Ectodermal cell (in vitro differentiated cells): ENCODE results near the gene LMNB1.
"Not testable (repeated sequence)": the region's sequence is repeated elsewhere in the genome, so short reads cannot be mapped to it uniquely, and the experiment has no call there.

Source experiments
- H3K27ac ChIP-seq: 2 replicates; pipeline ENCODE4 v1.7.0; 2013; ENCODE audit warnings: mild to moderate bottlenecking, low read depth, low read length; ENCODE audit not compliant: insufficient read depth, poor library complexity, severe bottlenecking
- H3K27me3 ChIP-seq: 2 replicates; pipeline ENCODE4 v1.7.0; 2013; ENCODE audit warnings: mild to moderate bottlenecking, low read length; ENCODE audit not compliant: insufficient read depth, control insufficient read depth, poor library complexity, severe bottlenecking
- H3K36me3 ChIP-seq: one replicate; pipeline ENCODE4 v1.7.0; 2013; ENCODE audit warnings: low read length; ENCODE audit not compliant: control insufficient read depth, insufficient read depth
- H3K4me1 ChIP-seq: one replicate; pipeline ENCODE4 v1.7.0; 2013; ENCODE audit warnings: low read length; ENCODE audit not compliant: control insufficient read depth, insufficient read depth
- H3K4me3 ChIP-seq: 2 replicates; pipeline ENCODE4 v1.7.0; 2013; ENCODE audit warnings: low read depth, low read length, control low read depth; ENCODE audit not compliant: insufficient read depth
- H3K9me3 ChIP-seq: 2 replicates; pipeline ENCODE4 v1.7.0; 2013; ENCODE audit warnings: mild to moderate bottlenecking, low read length, moderate library complexity; ENCODE audit not compliant: control insufficient read depth
- WGBS, 2 experiments: methylation state at CpG; one replicate each; pipeline ENCODE4 v1.1.7; 2013; ENCODE audit warnings: missing lambda C conversion rate in 2 of 2; 5-methylcytosine and 5-hydroxymethylcytosine counted together

The LMNB1 gene

GRCh38 chr5:126778675-126779403 is 1.9 kb downstream of the LMNB1 start:
- Histone ChIP-seq H3K9me3 (no peaks in the 10 kb centered on the region), H3K27ac (peak overlapping the region; percentile 84)
- WGBS, 2 experiments = 10 to 24% methylated on average over 13 to 17 of the region's 17 CpGs

GRCh38 chr5:126780165-126780827 is 3.4 kb downstream of the LMNB1 start:
- H3K36me3 ChIP-seq = no peaks in the 10 kb centered on the region
- H3K4me1 ChIP-seq = peaks cover 8% of the 10 kb centered on the region
- no peaks in the 10 kb centered on the region for H3K27me3 ChIP-seq
- 49 to 57% methylated on average over 7 of the region's 7 CpGs for WGBS, 2 experiments
- peak overlapping the region; percentile 42 for H3K27ac ChIP-seq
- H3K4me3 ChIP-seq = peak overlapping the region; percentile 12
- no peaks in the 10 kb centered on the region for H3K9me3 ChIP-seq

More at GRCh38 chr5:126778675-126779403, 1.9 kb downstream of the LMNB1 start:
- Histone ChIP-seq H3K4me3 (peak overlapping the region; percentile 99), H3K4me1 (peaks cover 8% of the 10 kb centered on the region), H3K36me3 (no peaks in the 10 kb centered on the region), H3K27me3 (no peaks in the 10 kb centered on the region)

DNA sequence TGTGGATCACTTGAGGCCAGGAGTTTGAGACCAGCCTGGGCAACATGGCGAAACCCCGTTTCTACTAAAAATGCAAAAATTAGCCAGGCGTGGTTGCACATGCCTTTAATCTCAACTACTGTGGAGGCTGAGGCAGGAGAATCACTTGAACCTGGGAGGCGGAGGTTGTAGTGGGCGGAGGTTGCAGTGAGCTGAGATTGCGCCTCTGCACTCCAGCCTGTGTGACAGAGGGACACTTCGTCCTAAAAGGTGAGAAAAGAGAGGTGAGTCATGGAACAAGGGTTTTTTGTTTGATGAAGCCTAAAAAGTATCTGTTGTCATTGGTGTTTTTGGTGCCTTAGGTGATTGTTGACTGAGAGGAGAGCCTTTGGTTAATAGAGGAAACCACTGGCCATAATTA is 11.5 kb downstream of the LMNB1 start:
- H3K4me1 ChIP-seq, H3K4me3 ChIP-seq, H3K27ac ChIP-seq, H3K36me3 ChIP-seq, H3K9me3 ChIP-seq, H3K27me3 ChIP-seq: not testable (repeated sequence)
- WGBS, 2 experiments = 93 to 94% methylated on average over 7 of the region's 7 CpGs

GRCh38 chr5:126793097-126793496 is 16.2 kb downstream of the LMNB1 start:
- Histone ChIP-seq H3K4me3 (no peak overlapping the region), H3K9me3 (no peaks in the 10 kb centered on the region), H3K4me1 (no peaks in the 10 kb centered on the region), H3K27ac (no peak overlapping the region), H3K36me3 (no peaks in the 10 kb centered on the region), H3K27me3 (no peaks in the 10 kb centered on the region)
- WGBS, 2 experiments = 96 to 100% methylated on average over 2 to 3 of the region's 3 CpGs

GRCh38 chr5:126793648-126794047 is 16.7 kb downstream of the LMNB1 start:
- H3K27me3 ChIP-seq, H3K9me3 ChIP-seq, H3K27ac ChIP-seq, H3K4me1 ChIP-seq, H3K36me3 ChIP-seq, H3K4me3 ChIP-seq: not testable (repeated sequence)
- WGBS, 2 experiments = 93 to 97% methylated on average over 9 of the region's 9 CpGs

- WGBS, 2 experiments = 77% methylated on average over 6 of the region's 6 CpGs
- no peaks in the 10 kb centered on the region for H3K4me1 ChIP-seq
- no peak overlapping the region for H3K4me3 ChIP-seq
- H3K27me3 ChIP-seq = no peaks in the 10 kb centered on the region
- H3K9me3 ChIP-seq = no peaks in the 10 kb centered on the region
- no peaks in the 10 kb centered on the region for H3K36me3 ChIP-seq
- no peak overlapping the region for H3K27ac ChIP-seq
These were observed 17.4 kb downstream of the LMNB1 start for GRCh38 chr5:126794157-126794828.

- WGBS, 2 experiments = 94 to 96% methylated on average over 1 of the region's 1 CpG
- H3K4me1 ChIP-seq = no peaks in the 10 kb centered on the region
- no peak overlapping the region for H3K4me3 ChIP-seq
- no peaks in the 10 kb centered on the region for H3K9me3 ChIP-seq
- no peaks in the 10 kb centered on the region for H3K36me3 ChIP-seq
- no peaks in the 10 kb centered on the region for H3K27me3 ChIP-seq
- H3K27ac ChIP-seq = no peak overlapping the region
These were observed 22.8 kb downstream of the LMNB1 start for GRCh38 chr5:126799780-126800179.

DNA sequence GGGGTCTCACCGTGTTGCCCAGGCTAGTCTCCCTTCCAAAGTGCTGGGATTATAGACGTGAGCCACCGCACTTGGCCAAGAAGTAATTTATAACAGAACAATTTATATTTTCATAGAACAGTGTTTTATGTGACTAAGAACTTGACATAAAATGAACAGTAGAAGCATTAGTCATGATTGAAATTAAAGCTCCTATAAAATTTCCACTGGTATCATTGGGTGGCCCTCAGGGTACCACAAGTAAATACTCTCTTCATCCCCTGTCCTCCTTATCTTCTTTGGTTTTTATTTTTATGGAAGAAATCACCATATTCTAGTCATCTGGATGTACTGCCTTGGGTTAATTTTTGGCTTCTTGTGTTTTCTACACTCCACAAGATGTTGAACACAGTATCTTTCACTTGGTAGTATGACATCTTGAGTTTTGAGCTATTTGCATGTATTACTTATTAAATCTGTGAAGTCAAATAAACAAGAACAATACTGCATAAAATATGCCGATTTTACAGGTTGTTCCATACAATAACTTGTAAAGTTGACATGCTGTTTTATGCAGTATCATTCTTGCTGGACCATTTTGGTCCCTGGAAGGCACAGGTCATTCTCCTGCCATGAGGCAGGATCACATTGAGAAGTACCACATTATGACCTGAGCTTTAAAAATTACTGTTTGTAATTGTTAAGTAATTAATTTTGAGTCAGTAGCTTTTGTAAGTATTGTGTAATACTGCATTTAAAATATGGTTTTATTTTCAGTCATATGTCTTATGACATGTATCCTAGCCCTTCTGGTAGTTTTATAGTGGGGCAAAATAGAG is 24.4 kb downstream of the LMNB1 start:
- WGBS, 2 experiments = 92 to 98% methylated on average over 4 of the region's 4 CpGs
- Histone ChIP-seq H3K9me3 (no peaks in the 10 kb centered on the region), H3K36me3 (peaks cover 14% of the 10 kb centered on the region), H3K27me3 (no peaks in the 10 kb centered on the region), H3K4me1 (no peaks in the 10 kb centered on the region), H3K4me3 (no peak overlapping the region), H3K27ac (no peak overlapping the region)

GRCh38 chr5:126801992-126802294 is 25.0 kb downstream of the LMNB1 start:
- Histone ChIP-seq H3K36me3 (peaks cover 16% of the 10 kb centered on the region), H3K27ac (no peak overlapping the region), H3K9me3 (no peaks in the 10 kb centered on the region), H3K4me1 (no peaks in the 10 kb centered on the region), H3K27me3 (no peaks in the 10 kb centered on the region), H3K4me3 (no peak overlapping the region)
- WGBS, 2 experiments = 92 to 100% methylated on average over 1 of the region's 1 CpG

DNA sequence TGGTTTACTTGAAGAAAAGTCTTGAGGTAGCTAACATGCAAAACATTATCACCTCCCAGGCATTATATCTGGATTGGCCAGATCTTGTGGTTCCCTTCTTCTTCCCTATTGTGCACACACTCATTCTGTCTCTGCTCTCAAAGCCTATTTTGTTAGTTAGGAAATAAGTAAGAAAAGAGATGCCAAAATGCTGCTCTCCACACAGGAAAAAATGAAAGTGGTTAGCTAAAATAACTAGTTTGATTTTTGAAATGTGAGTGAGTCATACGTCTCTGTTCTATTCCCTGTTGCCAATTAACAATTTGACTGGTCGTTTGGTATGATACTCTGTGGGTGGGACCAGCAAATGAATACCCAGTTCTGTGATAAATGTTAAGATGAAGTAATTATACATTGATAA is 28.1 kb downstream of the LMNB1 start:
- no peaks in the 10 kb centered on the region for H3K27me3 ChIP-seq
- no peaks in the 10 kb centered on the region for H3K9me3 ChIP-seq
- 86 to 93% methylated on average over 2 of the region's 2 CpGs for WGBS, 2 experiments

More for the DNA sequence above, 28.1 kb downstream of the LMNB1 start:
- Histone ChIP-seq H3K4me3 (no peak overlapping the region), H3K4me1 (no peaks in the 10 kb centered on the region), H3K27ac (no peak overlapping the region), H3K36me3 (peaks cover 28% of the 10 kb centered on the region)
